HG03520 (cell line): ENCODE data around the gene TPCN2.

Experiments used
- ATAC-seq: cut with Tn5 transposase; IDR thresholded peaks from one replicate; pipeline ENCODE4 v1.9.1; 2021; ENCODE audit warnings: mild to moderate bottlenecking, moderate library complexity; ENCODE audit not compliant: unreplicated experiment

The TPCN2 gene

GRCh38 chr11:69180226-69180625, 131.5 kb downstream of the TPCN2 start:
- no peak for ATAC-seq

GRCh38 chr11:69180726-69181125, 132.0 kb downstream of the TPCN2 start:
- no peak for ATAC-seq

- no peak for ATAC-seq
Observed at GRCh38 chr11:69183613-69184012, 134.9 kb downstream of the TPCN2 start.
